ENCODE data around the gene DDX25.
"Not testable (repeated sequence)": the region's sequence is repeated elsewhere in the genome, so short reads cannot be mapped to it uniquely, and the experiment has no call there.

DDX25 gene

GRCh38 chr11:125903711-125904659 lies at the start of gene DDX25:
DDX25 (plus strand) TSS chr11:125904508; CDS start chr11:125904518, 10 bp downstream.
- peak; percentile 91 for DNase-seq

- DNase-seq: peak; percentile 13
These were observed 46.6 kb upstream of the DDX25 start for GRCh38 chr11:125857670-125858069.

DNA sequence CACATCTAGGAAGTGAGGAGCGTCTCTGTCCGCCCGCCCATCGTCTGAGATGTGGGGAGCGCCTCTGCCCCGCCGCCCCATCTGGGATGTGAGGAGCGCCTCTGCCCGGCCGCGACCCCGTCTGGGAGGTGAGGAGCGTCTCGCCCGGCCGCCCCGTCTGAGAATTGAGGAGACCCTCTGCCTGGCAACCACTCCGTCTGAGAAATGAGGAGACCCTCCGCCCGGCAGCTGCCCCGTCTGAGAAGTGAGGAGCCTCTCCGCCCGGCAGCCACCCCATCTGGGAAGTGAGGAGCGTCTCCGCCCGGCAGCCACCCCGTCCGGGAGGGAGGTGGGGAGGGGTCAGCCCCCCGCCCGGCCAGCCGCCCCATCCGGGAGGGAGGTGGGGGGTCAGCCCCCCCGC lies 41.5 kb upstream of the DDX25 start:
- DNase-seq: not testable (repeated sequence)

- not testable (repeated sequence) for DNase-seq
These were observed 39.0 kb upstream of the DDX25 start for GRCh38 chr11:125865354-125865753.

- DNase-seq: no peak
These were observed 34.8 kb upstream of the DDX25 start for GRCh38 chr11:125869521-125869920.

- DNase-seq: peak; percentile 66
These were observed 32.7 kb upstream of the DDX25 start for GRCh38 chr11:125871391-125872137.

DNA sequence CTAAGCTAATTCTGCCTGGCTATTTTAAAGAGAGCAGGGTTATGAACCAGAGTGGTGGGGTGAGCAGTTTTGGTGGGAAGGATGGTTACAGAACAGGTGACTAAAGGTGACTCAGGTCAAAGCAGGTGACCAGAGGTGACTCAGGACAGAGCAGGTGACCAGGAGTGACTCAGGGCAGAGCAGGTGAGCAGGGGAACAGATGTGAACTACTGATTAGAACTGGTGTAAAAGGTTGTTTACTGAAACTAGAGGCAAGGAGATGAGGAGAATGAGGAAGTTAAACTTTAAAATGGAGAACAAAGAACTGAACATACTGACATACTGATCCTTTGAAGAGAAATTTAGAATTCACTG lies 32.2 kb upstream of the DDX25 start:
- no peak for DNase-seq

- DNase-seq: no peak
These were observed 30.3 kb upstream of the DDX25 start for GRCh38 chr11:125873881-125874555.

- DNase-seq: peak; percentile 81
These were observed 29.7 kb upstream of the DDX25 start for GRCh38 chr11:125874556-125875124.

DNA sequence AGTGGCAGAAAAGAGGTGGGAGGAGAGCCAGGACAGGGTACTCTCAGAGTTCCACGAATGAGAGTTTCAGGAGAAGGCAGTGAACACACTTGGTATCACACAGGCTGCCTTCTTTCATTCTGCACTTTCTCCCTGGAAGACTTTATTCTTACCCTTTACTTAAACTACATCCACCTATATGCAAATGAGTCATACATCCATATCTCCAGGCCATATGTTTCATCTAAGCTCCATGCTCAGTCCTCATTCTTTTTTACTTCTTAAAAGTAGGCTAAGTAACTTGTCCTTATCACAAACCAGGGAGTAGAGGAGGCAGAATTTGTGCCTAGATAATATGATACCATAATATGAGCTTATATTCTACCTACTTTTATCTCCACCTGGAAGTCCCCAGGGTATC lies 23.0 kb upstream of the DDX25 start:
- DNase-seq: no peak

- no peak for DNase-seq
These were observed 20.9 kb upstream of the DDX25 start for GRCh38 chr11:125883375-125883774.

DNA sequence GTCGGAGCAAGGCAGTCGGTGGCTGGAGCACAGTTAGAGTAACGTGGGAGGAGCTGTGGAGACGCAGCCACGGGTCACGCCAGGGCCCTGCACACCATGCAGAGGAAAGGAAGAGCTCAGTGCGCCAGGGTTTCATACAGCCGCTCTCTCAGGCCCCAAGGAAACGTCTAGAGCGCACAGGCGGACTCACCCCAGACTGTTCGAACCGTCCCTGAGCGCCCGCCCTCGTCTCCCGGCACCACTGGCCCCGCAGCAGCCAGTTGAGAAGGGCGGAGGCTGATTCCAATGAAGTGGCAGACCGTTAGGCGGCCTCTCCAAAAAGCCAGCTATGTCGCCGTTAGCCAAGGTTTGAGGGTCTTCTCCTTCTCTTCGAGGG lies 17.3 kb upstream of the DDX25 start:
- DNase-seq: peak; percentile 32

- peak; percentile 97 for DNase-seq
These were observed 16.7 kb upstream of the DDX25 start, which contains the start of gene HYLS1 for GRCh38 chr11:125887373-125888324. HYLS1 (plus strand) TSS chr11:125887668; CDS start chr11:125899369, 11,701 bp downstream.

GRCh38 chr11:125890447-125891100 lies 13.7 kb upstream of the DDX25 start:
- no peak for DNase-seq

- DNase-seq: no peak
These were observed 12.2 kb upstream of the DDX25 start for GRCh38 chr11:125892071-125892470.

DNA sequence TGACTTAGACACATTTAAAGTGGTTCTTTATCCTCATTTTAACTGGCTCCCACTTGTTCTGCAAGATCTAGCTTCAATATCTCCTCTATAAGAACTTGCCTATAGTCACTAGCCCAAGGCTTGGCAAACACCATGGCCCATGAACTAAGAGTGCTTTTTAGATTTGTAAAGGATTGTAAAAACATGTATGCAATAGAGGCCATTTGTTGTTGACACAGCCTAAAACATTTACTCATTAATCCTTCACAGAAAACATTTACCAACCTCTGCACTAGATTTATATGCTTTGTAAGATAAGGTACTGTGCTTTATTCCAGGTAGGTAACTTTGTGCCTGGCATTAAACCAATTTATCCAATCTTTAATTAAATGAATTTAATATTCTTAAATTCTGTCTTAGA lies 11.3 kb upstream of the DDX25 start:
- DNase-seq: no peak

GRCh38 chr11:125901872-125902271 lies 2.4 kb upstream of the DDX25 start:
- no peak for DNase-seq

GRCh38 chr11:125902277-125902926 lies 1.9 kb upstream of the DDX25 start:
- DNase-seq: peak; percentile 44

- peak; percentile 98 for DNase-seq
These were observed 1.2 kb upstream of the DDX25 start, which contains the start of gene PUS3 for GRCh38 chr11:125902927-125903710. PUS3 (minus strand) TSS chr11:125903206; CDS start chr11:125896284, 6,922 bp downstream.

DNA sequence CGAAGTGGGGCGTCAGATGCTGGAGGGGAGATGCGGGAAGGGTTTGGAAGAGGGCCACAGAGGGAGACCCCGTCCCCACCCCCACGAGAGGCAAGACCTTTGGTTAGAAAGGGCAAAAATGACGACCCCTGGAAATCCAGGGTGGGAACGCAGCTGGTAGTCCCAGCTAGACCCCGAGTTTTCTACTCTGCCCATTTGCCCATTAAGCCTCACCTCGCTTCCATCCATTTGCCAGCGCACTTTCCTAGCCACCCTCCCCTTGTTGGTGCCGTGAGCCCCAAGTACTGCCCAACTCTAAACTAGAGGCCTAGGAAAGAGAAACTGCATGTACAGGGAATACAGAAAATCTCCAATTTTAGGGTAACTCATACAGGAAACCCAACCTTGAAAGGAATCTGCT lies 370 bp downstream of the DDX25 start:
- no peak for DNase-seq
